GM03348 (cell line): Measurements from ENCODE around the gene CACNB2.
A peak's percentile ranks its signal among the peaks of the same experiment; 100 is the strongest.

Experiments
- DNase-seq: peaks from one replicate; pipeline ENCODE4 v3.0.0; 2012; ENCODE audit warnings: low spot score

Gene CACNB2

GRCh38 chr10:18514537-18514936 lies 374.3 kb downstream of the CACNB2 start:
- no peak for DNase-seq

- DNase-seq = no peak
Measured at GRCh38 chr10:18516851-18517250, 376.6 kb downstream of the CACNB2 start.

- peak; percentile 20 for DNase-seq
Measured at GRCh38 chr10:18523025-18523424, 382.8 kb downstream of the CACNB2 start.

- DNase-seq = no peak
Measured at GRCh38 chr10:18523858-18524257, 383.6 kb downstream of the CACNB2 start.

GRCh38 chr10:18527687-18528086 lies 387.5 kb downstream of the CACNB2 start:
- DNase-seq = no peak

- DNase-seq = no peak
Measured at GRCh38 chr10:18528292-18528691, 388.1 kb downstream of the CACNB2 start.

GRCh38 chr10:18532881-18533535 lies 392.8 kb downstream of the CACNB2 start:
- no peak for DNase-seq

GRCh38 chr10:18533896-18534295 lies 393.7 kb downstream of the CACNB2 start:
- no peak for DNase-seq

- no peak for DNase-seq
Measured at GRCh38 chr10:18539335-18539734, 399.1 kb downstream of the CACNB2 start.

GRCh38 chr10:18540195-18540594 lies 400.0 kb downstream of the CACNB2 start:
- no peak for DNase-seq

GRCh38 chr10:18542832-18543231 lies 402.6 kb downstream of the CACNB2 start:
- peak; percentile 6 for DNase-seq

- DNase-seq = peak; percentile 1
Measured at GRCh38 chr10:18545621-18546305, 405.5 kb downstream of the CACNB2 start.

- DNase-seq = no peak
Measured at GRCh38 chr10:18549105-18549504, 408.9 kb downstream of the CACNB2 start.

GRCh38 chr10:18551473-18551872 lies 411.2 kb downstream of the CACNB2 start:
- DNase-seq = no peak

- DNase-seq = no peak
Measured at GRCh38 chr10:18554479-18554878, 414.3 kb downstream of the CACNB2 start.

GRCh38 chr10:18556522-18557147 lies 416.4 kb downstream of the CACNB2 start:
- no peak for DNase-seq

GRCh38 chr10:18557960-18558359 lies 417.7 kb downstream of the CACNB2 start:
- DNase-seq = no peak

- no peak for DNase-seq
Measured at GRCh38 chr10:18561861-18562551, 421.8 kb downstream of the CACNB2 start.

GRCh38 chr10:18563003-18563726 lies 422.9 kb downstream of the CACNB2 start:
- DNase-seq = no peak

- DNase-seq = no peak
Measured at GRCh38 chr10:18565006-18565405, 424.8 kb downstream of the CACNB2 start.

- no peak for DNase-seq
Measured at GRCh38 chr10:18566177-18566576, 426.0 kb downstream of the CACNB2 start.

- no peak for DNase-seq
Measured at GRCh38 chr10:18567343-18567856, 427.2 kb downstream of the CACNB2 start.
